Skin of body (tissue), 2 donors: Measurements from ENCODE around the gene ADAMTS15. TPM values are rescaled to one million over a fixed set of nuclear protein-coding genes. Genes with fewer than 3 reads are reported as not detected.

ENCODE experiments used
- DNase-seq: peaks from one replicate; lab custom pipeline; 2025; lab: John Stamatoyannopoulos, UW
- total RNA-seq: library from RNA; depleted of rRNA; stranded (reverse); fragments of >200 nt; gene quantifications from one replicate; pipeline ENCODE4 v1.2.3, GENCODE V29; 2014

ADAMTS15 gene, protein sequence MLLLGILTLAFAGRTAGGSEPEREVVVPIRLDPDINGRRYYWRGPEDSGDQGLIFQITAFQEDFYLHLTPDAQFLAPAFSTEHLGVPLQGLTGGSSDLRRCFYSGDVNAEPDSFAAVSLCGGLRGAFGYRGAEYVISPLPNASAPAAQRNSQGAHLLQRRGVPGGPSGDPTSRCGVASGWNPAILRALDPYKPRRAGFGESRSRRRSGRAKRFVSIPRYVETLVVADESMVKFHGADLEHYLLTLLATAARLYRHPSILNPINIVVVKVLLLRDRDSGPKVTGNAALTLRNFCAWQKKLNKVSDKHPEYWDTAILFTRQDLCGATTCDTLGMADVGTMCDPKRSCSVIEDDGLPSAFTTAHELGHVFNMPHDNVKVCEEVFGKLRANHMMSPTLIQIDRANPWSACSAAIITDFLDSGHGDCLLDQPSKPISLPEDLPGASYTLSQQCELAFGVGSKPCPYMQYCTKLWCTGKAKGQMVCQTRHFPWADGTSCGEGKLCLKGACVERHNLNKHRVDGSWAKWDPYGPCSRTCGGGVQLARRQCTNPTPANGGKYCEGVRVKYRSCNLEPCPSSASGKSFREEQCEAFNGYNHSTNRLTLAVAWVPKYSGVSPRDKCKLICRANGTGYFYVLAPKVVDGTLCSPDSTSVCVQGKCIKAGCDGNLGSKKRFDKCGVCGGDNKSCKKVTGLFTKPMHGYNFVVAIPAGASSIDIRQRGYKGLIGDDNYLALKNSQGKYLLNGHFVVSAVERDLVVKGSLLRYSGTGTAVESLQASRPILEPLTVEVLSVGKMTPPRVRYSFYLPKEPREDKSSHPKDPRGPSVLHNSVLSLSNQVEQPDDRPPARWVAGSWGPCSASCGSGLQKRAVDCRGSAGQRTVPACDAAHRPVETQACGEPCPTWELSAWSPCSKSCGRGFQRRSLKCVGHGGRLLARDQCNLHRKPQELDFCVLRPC
- total RNA-seq: 20.0 TPM

DNA sequence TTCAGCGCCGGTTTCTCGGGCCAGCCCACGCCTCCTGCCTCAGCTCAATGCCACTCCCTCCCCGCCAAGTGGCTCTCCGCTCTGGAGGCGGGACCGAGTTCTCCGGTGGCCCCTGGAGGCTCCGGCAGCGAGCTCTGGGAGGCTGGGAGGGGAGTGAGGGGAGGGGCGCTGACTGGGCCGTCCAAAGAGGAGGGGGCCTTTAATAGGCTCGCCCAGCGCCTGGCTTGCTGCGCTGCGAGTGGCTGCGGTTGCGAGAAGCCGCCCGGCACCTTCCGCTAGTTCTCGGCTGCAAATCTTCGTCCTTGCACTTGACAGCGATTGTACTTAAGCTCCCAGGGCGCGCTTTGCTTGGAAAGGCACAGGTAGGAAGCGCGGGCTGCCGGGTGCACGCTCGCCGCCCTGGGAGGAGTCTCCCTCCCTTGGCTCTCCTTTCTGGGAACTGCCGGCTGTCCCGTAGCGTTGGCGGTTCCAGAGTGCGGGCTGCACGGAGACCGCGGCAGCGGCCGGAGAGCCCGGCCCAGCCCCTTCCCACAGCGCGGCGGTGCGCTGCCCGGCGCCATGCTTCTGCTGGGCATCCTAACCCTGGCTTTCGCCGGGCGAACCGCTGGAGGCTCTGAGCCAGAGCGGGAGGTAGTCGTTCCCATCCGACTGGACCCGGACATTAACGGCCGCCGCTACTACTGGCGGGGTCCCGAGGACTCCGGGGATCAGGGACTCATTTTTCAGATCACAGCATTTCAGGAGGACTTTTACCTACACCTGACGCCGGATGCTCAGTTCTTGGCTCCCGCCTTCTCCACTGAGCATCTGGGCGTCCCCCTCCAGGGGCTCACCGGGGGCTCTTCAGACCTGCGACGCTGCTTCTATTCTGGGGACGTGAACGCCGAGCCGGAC is at the start of gene ADAMTS15:
Gene ADAMTS15, plus strand, starts transcription at position 230 of the 894 bp plus-strand sequence. Its CDS starts 329 bp downstream, at position 559.
- DNase-seq: peak; percentile 84

DNA sequence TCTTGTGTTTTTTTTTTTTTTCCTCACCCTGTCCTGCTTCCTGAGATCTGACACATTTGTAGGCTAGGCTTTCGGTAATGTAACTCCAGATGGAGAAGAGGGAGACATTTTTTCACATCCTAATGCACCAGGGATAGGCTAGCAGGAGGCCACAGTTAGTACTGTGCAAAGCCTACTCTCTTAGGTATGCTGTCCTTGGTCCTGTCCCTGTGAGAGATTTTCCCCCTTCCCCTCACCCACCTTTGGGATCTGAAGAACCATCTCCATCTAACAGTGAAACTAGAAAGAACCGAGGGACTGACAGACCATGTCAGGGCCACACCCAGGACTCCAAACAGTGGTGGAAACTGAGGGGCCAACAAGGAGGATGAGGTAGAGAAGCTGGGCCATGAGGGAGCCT is 49.2 kb upstream of the ADAMTS15 start:
- DNase-seq: no peak

DNA sequence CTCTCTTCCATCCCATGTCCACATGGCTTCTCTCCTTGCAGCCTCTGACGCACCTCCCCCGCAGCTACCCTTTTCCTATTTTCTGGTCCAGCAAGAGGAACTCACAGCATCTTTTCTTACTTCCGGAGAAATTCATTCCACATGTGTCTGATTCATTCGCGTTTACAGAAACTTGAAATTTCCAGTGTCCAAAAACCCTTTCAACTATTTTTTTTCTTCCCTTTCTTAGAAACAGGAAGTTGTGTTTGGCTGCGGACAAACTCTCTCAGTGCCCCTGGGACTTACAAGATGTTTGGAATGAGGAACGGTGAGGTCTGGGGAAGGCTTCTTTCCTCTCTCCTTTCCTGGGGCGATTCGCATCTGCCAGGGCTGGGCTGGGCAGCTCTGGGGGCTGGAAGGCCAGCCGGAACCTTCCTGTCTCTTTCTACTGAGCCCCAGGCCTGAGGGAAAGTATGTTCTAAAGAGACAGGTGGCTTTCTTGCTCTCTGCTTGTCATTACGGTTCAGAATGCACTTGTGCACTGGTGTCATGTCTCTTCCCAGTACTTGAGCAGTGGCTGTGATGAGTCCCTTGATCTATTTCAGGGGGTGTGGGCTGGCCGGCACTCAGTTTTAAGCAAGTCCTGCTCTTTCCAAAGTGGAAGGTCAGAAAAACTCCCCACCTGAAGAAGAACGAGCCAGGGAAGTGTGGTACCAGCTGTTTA is 47.5 kb upstream of the ADAMTS15 start:
- peak; percentile 80 for DNase-seq

DNA sequence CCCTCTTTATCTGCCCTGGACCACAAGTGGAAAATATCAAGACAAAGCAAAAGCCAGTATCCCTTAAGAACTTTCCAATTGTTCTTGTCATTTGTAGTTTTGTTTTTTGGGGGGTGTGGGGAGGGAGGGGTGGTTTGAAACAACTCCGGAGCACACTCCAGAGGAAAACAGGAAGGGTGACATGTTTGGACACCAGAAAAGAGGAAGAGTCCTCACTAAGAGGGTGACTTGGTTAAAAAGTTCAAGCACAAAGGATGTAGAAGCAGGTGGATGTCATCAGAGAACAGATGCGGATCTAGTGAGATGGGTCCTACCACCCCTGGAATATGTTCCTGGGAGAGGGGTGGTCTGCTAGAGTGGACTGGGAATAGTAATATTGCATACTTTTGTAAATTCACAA is 45.9 kb upstream of the ADAMTS15 start:
- DNase-seq: no peak

DNA sequence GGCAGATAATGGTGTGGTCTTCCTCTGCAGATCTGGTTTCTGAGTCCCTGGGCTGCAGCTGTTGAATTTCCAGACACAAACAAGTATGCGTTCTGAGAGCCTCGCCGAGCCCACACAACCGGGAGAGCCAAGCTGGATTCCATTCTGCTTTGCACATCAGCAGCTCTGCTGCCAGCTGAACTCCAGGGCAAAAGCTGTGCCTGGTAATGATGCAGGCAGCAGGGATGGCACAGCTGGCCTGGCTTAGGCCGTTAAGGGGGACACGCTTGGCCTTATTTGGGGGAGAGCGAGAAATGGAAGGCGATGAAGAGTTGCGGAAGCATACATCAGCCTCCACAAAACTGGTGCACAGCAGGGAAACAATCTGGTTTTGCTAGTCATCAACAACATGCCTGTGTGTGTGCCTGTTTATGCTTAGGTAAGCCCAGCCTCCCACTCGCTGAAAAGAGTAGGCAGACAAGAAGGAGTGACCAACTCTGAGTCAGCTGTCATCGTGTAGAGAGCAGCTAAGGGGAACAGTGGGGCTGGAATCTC is 45.1 kb upstream of the ADAMTS15 start:
- DNase-seq: peak; percentile 76

DNA sequence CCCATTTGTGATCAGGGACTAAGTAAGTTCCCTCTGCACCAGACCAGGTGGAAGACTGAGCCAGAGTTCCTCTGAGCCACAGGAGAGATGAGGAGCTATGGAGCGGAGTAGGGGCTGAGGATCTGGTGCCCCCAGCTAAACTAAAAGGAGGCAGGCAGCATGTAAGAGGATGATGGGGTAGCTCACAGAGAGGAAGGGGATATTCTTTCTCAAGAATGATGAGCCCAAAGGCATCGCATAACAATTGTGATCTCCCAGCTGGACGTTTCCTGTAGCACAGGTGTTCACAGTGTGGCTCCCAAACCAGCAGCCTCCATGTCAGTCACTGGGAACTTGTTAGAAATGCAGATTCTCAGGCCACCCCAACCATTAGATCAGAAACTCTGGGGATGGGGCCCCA is 44.5 kb upstream of the ADAMTS15 start:
- no peak for DNase-seq

DNA sequence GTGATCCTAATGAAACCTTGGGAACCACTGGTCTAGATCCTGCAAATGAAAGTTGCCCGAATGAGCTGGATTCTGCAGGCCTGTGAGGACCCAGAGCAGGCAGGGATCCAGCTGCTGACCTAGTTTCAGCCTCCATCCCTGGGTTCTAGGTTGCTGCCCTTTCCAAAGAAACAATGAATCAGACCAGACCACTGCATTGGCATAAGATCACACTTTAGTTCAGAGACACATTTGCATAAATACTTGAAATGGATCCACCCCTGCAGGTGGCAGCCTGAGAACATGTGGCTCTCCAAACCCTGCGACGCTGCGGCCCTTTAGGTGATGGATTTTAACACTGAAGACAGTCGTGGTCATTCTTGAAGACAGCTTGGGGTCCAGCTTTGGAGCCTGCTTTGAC is 43.7 kb upstream of the ADAMTS15 start:
- no peak for DNase-seq

DNA sequence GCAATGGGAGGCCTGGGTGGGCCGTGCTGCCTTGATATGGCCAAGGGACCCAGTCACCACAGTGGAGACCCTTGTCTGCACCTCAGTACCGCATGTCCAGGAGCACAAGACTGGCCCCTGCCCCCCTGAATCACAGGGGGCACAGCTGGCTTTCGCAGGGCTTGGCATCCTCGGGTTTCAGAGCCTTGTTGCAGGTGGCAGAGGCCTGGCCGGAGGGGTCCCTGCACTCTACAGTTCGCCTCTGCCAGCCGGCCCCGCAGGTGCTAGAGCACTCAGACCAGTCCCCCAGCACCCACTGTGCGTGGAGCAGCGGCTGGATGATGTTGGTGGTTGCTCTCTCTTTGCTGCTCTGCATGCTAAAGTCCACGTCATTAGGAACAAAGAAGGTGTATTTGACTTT is 43.0 kb upstream of the ADAMTS15 start:
- no peak for DNase-seq

DNA sequence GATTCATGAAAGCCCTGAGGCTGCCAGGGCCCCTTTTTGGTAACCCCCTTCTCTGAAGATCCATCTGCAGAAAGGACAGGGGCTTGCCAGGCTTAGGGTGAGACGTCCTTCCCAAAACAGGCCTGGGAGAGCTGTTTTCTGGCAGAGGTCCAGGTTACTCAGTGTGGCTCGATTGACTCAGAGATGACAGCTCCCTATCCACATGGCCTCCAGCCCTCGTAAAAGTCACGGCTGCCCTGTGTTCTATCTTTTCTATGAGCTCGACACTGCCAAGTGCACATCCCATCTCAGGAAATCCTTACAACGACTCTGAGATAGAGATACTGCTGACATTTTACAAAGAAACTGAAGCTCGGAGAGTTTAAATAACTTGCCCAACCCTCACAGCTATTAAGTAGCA is 40.5 kb upstream of the ADAMTS15 start:
- peak; percentile 40 for DNase-seq

DNA sequence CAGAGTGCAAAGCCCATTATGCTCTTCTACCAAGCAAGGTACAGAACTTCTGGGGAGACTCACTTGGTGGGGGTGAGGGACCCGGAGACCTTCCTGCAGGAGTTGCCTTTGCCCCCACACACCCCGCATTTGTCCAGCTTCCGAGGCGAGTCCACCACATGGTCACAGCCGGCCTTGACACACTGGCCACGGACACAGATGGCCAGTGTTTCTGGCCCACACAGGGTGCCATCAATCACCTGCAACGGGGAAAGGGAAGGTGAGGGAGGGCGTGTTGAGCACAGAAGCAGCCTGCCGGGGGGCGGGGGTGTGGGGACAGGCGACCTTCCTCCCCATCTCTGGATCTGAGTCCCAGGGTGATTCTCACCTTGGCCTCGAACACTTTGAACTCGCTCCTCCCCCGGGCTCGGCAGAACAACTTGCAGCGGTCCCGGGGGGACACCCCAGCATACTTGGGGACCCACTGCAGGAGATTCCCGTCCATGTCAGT is 40.0 kb upstream of the ADAMTS15 start:
- DNase-seq: no peak

DNA sequence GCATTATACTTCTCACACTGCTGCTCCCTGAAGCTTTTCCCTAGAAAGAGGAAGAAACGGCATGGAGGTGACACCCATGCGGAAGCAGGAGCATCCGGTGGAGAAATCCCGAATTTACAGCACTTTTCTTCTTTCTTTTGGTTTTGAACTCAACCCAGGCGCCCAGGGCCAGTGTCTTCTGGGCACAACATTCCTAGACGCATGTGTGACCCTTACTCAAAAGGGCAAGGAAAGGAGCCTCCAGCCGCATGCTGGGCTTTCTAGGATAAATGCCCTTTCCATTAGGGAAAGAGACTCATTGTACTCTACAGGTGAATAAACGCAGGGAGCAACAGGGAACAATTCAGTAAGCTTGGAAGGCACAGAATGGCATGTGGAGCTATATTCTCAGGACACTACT is 39.5 kb upstream of the ADAMTS15 start:
- DNase-seq: no peak

DNA sequence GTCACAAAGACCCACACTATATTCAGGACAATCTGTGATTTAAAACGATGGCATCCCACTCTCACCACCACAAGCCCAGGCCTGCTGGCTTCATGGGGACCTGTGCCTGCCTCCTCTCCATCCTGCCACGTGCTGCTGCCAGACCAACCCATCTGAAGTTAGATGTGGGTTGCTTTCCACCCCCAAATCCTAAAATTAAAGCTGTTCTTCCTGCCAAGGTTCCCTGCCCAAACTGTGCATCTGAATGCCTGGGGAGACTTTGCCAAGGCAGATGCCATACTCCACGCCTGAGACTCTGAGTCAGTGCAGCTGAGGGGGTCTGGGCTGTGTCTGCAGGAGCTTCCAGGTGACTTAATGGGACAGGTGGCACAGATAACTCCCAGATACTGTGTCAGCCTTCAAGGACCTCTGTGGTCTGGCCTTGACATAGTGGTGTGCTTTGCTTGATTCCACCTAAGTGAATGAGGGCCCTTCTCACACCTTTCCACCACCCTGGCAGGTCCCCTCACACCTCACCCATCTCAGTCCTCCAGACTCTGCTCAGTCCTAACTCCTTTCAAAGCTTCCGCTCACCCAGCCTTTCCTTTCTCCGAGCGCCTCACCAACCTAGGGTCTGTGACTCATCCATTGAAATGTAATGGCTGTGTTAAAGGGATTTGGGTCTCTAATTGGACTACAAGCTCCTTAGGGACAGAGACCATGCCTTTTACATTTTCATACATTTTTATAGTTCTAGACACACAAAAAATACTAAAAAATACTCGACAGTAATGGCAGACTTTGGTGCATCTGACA is 38.7 kb upstream of the ADAMTS15 start:
- no peak for DNase-seq

DNA sequence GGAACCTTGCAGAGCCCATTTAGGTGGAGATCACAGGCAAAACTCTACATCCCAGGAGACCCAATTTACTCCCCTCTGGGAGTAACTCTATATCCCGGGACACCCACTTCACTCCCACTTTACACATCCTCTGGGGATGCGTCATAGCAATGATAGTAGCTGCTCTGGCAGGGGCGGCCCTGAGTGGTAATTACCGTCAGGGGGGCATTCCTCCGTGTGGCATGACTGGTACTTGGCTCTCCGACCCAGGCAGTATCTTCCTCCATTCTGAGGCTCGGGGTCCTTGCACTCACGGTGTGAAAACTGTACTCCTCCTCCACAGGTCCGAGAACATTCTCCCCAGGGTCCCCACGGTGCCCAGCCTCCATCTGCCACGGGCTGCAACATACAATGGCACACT is 37.2 kb upstream of the ADAMTS15 start:
- no peak for DNase-seq

DNA sequence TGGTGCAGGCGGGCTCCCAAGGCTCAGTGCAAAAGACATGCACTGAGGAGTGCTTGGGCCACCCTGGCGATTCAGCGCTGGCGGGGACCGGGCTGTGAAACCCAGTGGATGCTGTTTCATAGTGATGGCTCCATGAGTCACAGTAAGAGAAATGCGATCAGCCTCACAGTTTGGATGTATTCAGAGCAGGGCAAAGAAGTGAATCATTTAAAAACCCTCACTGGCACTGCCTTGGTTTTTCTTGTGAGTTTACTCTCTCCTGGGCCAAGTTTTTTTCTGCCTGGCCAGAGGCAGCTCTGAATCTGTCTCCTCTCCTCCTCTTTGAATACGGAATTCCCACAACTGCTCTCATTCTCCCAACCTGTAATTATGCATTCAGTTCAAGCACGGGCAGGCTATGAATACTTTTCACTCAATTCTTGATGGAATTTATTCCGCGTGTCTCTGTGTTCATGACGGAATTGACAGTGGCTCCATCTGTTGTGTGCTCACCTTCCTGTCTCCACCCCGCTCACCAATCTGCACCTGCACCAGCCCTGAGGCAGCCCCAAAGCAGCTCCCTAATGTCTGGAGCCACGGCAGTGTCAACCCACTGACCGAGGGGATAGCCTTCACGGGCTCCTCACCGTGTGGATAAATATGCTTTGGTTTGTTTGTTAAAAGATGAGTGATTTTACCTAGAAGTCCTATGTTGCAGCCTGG is 34.9 kb upstream of the ADAMTS15 start:
- DNase-seq: peak; percentile 14

DNA sequence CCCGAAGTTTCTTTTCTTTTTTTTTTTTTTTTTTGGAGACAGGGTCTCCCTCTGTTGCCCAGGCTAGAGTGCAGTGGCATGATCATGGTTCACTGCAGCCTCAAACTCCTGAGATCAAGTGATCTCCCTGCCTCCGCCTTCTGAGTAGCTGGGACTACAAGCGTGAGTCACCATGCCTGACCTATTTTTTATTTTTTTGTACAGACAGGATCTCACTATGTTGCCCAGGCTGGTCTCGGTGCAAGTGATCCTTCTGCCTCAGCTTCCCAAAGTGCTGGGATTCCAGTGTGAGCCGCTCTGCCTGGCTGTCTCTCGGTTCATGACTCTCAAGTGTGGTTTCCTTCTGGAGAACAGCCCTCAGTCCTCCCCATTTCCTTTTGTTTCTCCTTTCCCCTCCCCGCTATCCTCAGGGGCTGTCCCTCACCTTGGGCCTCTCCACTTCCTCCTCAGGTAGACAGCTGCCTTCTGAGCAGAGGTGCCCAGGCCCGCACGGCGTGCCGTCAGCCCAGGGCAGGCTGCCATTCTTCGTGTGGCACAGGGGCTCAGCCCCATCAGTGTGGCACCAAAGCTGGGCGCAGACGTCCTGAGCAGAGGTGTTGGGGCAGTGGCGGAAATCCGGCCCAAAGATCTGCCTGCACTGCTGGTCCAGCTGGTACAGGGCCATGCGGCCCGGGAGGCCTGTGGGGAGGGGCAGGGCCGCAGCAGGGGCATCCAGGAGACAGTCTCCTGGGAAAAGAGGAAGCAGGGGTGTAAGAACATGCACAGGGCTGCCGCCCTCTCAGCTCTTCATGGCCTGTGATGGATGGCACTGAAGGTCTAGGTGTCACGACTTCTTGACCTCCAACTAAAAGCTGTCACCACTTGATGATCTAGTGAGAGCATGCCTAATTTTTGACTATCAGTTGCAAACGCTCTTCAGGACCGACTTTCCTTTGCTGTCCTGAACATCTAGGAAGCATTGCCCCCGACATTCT is 34.1 kb upstream of the ADAMTS15 start:
- no peak for DNase-seq

DNA sequence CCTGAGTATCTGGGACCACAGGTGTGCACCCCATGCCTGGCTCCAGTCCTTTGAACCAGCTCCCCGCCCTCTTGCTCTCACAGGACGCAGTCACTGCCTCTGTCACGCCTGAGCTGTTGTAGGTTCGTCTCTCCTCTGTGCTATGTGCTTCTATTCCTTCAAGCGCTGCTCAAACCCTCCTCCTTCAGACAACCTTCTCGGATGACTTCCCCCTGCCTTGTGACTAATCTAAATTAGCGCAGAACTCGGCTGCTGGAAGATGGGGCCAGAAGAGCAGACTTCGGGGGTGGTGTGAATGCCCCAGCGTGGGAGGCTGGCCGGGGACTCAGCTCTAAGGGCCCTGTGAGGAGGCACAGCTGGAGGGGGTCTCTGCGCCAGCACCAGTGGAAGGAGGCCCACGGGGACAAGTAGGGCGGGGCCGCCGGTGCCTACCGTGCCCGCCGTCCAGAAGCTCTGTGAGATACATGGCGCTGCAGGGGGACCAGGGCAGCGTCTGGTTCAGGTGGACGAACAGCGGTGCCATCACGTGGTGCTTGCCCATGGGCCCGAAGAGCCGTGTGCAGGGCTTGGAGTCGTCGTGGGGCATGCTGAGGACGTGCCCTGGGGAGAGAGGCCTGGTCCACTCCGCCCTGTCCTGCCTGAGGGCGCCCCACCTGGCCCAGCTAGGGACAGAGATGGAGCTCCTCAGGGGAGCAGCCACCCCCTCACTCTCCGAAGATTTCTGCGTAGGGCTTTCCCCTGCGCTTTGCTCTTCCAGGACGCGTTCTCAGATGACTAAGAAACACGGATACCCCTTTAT is 32.5 kb upstream of the ADAMTS15 start:
- DNase-seq: no peak

DNA sequence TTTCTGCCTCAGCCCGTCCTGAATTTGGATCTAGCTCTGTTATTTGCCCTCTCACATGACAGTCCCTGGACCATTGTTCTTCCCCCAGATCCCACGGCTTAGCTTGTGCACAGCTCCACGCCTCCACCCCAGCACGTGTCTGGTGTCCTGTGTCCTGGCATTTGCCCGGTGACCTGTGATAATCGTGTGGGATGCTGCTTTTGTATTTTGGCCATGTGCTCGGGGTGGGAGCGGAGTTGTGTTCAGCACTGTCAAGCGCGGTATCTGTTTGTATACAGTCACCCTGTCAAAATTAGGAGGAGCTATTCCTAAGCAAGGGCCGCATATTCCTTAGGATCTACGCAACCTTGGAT is 31.9 kb upstream of the ADAMTS15 start:
- DNase-seq: no peak
